A673 (cell line): Measurements from ENCODE around the gene C4BPA.

Experiments used
- CTCF ChIP-seq: fragments of 300-800, 200-600 bp; sonication (generic); conservative IDR thresholded peaks from 2 replicates; pipeline ENCODE4 v1.5.1; 2017; ENCODE audit warnings: low read depth, mild to moderate bottlenecking, antibody characterized with exemption, low read length, moderate library complexity, mixed read lengths
- EZH2 ChIP-seq: fragments of 200-600 bp; sonication (generic); IDR thresholded peaks from 2 replicates; pipeline ENCODE4 v1.6.1; 2017; ENCODE audit warnings: borderline replicate concordance, low read depth, mild to moderate bottlenecking, mixed read lengths, antibody characterized with exemption, low read length; ENCODE audit not compliant: poor library complexity, severe bottlenecking

DNA sequence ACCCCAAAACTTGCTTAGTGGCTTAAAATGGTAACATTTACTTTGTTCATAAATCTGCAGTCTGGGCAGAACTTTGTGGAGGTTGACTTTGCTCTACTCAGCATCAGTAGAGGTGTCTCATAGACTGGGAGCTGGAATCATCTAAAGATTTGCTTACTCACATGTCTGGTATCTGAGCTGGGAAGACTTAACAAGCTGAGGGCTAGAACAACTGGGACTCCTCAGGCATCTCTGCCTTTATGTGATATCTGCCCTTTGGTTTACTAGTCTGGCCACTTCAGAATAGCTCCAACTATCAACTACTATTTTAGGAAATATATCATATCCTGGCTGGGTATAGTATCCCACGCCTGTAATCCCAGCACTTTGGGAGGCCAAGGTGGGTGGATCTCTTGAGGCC lies 82.5 kb downstream of the C4BPA start:
- TF ChIP-seq CTCF (no peak), EZH2 (no peak)
